ENCODE results near the gene KIT. TPM values are rescaled to one million over a fixed set of nuclear protein-coding genes. Genes with fewer than 3 reads are reported as not detected.

Gene KIT
- total and polyA plus RNA-seq, 2 of the 13 experiments (the other 11 are each of a cell fraction or from before 2014, with no cell fraction given) = not detected

- Histone ChIP-seq H3K36me3 (replicated peaks in 1 of 2; ENCODE audit: control insufficient read depth in 1 of 2, insufficient read depth in 2 of 2, low read length in 2 of 2) (no peaks in the 10 kb centered on the region), H2AFZ (ENCODE audit: low read length) (no peak overlapping the region), H3K9ac (ENCODE audit: insufficient read depth, low read depth, low read length) (no peak overlapping the region), H3K27ac (ENCODE audit: extremely low read length, insufficient read depth, low read length) (no peak overlapping the region), H3K27me3 (ENCODE audit: control insufficient read depth in 1 of 2, insufficient read depth in 2 of 2, low read length in 2 of 2) (no peaks in the 10 kb centered on the region), H3K4me2 (ENCODE audit: low read depth, low read length) (no peak overlapping the region), H3K79me2 (ENCODE audit: insufficient read depth, low read length) (no peaks in the 10 kb centered on the region), H3K4me3 (replicated peaks in 1 of 3; ENCODE audit: insufficient read depth in 1 of 3, low read depth in 2 of 3, low read length in 3 of 3) (no peak overlapping the region), H3K4me1 (ENCODE audit: insufficient read depth, low read length) (no peaks in the 10 kb centered on the region), H3K9me3 (ENCODE audit: low read length) (no peaks in the 10 kb centered on the region), H4K20me1 (ENCODE audit: insufficient read depth, low read length) (no peaks in the 10 kb centered on the region)
- no TSS peak for BruUV-seq (replicated peaks)
- intact Hi-C loops (cut with micrococcal nuclease; ENCODE audit: unreplicated experiment) (no loop called here), in situ Hi-C loops (cut with HindIII; ENCODE audit: extremely low pct_ligation_motif_present, low pct_unique_long_range_greater_than_20kb) (no loop called here)
- FAIRE-seq = no peak
- ChIA-PET CTCF (ENCODE audit: low intra/inter-chr PET ratio, low total read pairs) (no interaction called here), POLR2A (no interaction called here)
- no peak for DNase-seq (ENCODE audit: low spot score)
- ATAC-seq = no peak
- TF ChIP-seq ZNF414 (CRISPR knock-in tag; IDR thresholded peaks at IDR 0.05) = no peak
- no peak for TF ChIP-seq RFX5 (IDR thresholded peaks at IDR 0.05; ENCODE audit: low read depth, low read length)
- no peak for TF ChIP-seq ZNF263 (CRISPR knock-in tag; IDR thresholded peaks at IDR 0.05)
- no peak for TF ChIP-seq POLR2A (IDR thresholded peaks at IDR 0.05; ENCODE audit: insufficient read depth in 1 of 2, low read depth in 2 of 2, low read length in 2 of 2)
- TF ChIP-seq, protein P1, sequence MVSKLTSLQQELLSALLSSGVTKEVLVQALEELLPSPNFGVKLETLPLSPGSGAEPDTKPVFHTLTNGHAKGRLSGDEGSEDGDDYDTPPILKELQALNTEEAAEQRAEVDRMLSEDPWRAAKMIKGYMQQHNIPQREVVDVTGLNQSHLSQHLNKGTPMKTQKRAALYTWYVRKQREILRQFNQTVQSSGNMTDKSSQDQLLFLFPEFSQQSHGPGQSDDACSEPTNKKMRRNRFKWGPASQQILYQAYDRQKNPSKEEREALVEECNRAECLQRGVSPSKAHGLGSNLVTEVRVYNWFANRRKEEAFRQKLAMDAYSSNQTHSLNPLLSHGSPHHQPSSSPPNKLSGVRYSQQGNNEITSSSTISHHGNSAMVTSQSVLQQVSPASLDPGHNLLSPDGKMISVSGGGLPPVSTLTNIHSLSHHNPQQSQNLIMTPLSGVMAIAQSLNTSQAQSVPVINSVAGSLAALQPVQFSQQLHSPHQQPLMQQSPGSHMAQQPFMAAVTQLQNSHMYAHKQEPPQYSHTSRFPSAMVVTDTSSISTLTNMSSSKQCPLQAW (CRISPR knock-in tag; IDR thresholded peaks at IDR 0.05) = no peak
- no peak for TF ChIP-seq ATF6 (CRISPR knock-in tag; conservative IDR thresholded peaks at IDR 0.05)
- TF ChIP-seq ZSCAN29 (CRISPR knock-in tag; conservative IDR thresholded peaks at IDR 0.05) = no peak
- TF ChIP-seq ZNF773 (CRISPR knock-in tag; IDR thresholded peaks at IDR 0.05; ENCODE audit: borderline replicate concordance) = no peak
- TF ChIP-seq SRF (IDR thresholded peaks at IDR 0.05; ENCODE audit: low read depth, low read length) = no peak
- TF ChIP-seq TBP (CRISPR knock-in tag; IDR thresholded peaks at IDR 0.05) = no peak
- TF ChIP-seq PLRG1 (conservative IDR thresholded peaks at IDR 0.05) = no peak
- no peak for TF ChIP-seq MBNL3 (CRISPR knock-in tag; conservative IDR thresholded peaks at IDR 0.05)
- no peak for TF ChIP-seq SMAD3 (CRISPR knock-in tag; IDR thresholded peaks at IDR 0.05)
- TF ChIP-seq, protein P2, sequence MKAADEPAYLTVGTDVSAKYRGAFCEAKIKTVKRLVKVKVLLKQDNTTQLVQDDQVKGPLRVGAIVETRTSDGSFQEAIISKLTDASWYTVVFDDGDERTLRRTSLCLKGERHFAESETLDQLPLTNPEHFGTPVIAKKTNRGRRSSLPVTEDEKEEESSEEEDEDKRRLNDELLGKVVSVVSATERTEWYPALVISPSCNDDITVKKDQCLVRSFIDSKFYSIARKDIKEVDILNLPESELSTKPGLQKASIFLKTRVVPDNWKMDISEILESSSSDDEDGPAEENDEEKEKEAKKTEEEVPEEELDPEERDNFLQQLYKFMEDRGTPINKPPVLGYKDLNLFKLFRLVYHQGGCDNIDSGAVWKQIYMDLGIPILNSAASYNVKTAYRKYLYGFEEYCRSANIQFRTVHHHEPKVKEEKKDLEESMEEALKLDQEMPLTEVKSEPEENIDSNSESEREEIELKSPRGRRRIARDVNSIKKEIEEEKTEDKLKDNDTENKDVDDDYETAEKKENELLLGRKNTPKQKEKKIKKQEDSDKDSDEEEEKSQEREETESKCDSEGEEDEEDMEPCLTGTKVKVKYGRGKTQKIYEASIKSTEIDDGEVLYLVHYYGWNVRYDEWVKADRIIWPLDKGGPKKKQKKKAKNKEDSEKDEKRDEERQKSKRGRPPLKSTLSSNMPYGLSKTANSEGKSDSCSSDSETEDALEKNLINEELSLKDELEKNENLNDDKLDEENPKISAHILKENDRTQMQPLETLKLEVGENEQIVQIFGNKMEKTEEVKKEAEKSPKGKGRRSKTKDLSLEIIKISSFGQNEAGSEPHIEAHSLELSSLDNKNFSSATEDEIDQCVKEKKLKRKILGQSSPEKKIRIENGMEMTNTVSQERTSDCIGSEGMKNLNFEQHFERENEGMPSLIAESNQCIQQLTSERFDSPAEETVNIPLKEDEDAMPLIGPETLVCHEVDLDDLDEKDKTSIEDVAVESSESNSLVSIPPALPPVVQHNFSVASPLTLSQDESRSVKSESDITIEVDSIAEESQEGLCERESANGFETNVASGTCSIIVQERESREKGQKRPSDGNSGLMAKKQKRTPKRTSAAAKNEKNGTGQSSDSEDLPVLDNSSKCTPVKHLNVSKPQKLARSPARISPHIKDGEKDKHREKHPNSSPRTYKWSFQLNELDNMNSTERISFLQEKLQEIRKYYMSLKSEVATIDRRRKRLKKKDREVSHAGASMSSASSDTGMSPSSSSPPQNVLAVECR (CRISPR knock-in tag; IDR thresholded peaks at IDR 0.05; ENCODE audit: borderline replicate concordance) = no peak
These were observed 122.4 kb downstream of the KIT start for GRCh38 chr4:54780149-54780495.

Data from HepG2 (cell line).